HG03442 (cell line): ENCODE results near the gene ISM2.

Experiments
- ATAC-seq: cut with Tn5 transposase; IDR thresholded peaks from one replicate; pipeline ENCODE4 v1.9.1; 2021; ENCODE audit warnings: mild to moderate bottlenecking, moderate library complexity; ENCODE audit not compliant: unreplicated experiment

Gene ISM2

GRCh38 chr14:77469539-77469938, 29.1 kb downstream of the ISM2 start:
- no peak for ATAC-seq

GRCh38 chr14:77469067-77469505, 29.5 kb downstream of the ISM2 start:
- no peak for ATAC-seq

- ATAC-seq, result no peak
These were observed 30.8 kb downstream of the ISM2 start for GRCh38 chr14:77467801-77468200.

- ATAC-seq, result no peak
These were observed 39.4 kb downstream of the ISM2 start for GRCh38 chr14:77459072-77459723.

GRCh38 chr14:77458249-77458950, 40.2 kb downstream of the ISM2 start:
- ATAC-seq, result peak; percentile 12

GRCh38 chr14:77457522-77458248, 40.9 kb downstream of the ISM2 start, which contains the start of the genes AHSA1 and VIPAS39:
Gene AHSA1, plus strand, starts transcription at chr14:77458093. Its CDS starts 97 bp downstream, at chr14:77458190.
Gene VIPAS39, minus strand, starts transcription at chr14:77457601. Its CDS starts 3,499 bp downstream, at chr14:77454102.
- ATAC-seq, result peak; percentile 88

GRCh38 chr14:77457115-77457521, 41.5 kb downstream of the ISM2 start:
- no peak for ATAC-seq

GRCh38 chr14:77455966-77456640, 42.5 kb downstream of the ISM2 start:
- no peak for ATAC-seq

- no peak for ATAC-seq
These were observed 56.4 kb downstream of the ISM2 start for GRCh38 chr14:77442196-77442595.

- ATAC-seq, result no peak
These were observed 58.8 kb downstream of the ISM2 start for GRCh38 chr14:77439861-77440260.

- ATAC-seq, result no peak
These were observed 60.0 kb downstream of the ISM2 start for GRCh38 chr14:77438596-77438995.

GRCh38 chr14:77436042-77436441, 62.6 kb downstream of the ISM2 start:
- no peak for ATAC-seq

GRCh38 chr14:77426396-77426795, 72.2 kb downstream of the ISM2 start:
- ATAC-seq, result no peak

GRCh38 chr14:77424862-77425261, 73.8 kb downstream of the ISM2 start:
- no peak for ATAC-seq
